ENCODE results near the gene PFDN1.

DNA sequence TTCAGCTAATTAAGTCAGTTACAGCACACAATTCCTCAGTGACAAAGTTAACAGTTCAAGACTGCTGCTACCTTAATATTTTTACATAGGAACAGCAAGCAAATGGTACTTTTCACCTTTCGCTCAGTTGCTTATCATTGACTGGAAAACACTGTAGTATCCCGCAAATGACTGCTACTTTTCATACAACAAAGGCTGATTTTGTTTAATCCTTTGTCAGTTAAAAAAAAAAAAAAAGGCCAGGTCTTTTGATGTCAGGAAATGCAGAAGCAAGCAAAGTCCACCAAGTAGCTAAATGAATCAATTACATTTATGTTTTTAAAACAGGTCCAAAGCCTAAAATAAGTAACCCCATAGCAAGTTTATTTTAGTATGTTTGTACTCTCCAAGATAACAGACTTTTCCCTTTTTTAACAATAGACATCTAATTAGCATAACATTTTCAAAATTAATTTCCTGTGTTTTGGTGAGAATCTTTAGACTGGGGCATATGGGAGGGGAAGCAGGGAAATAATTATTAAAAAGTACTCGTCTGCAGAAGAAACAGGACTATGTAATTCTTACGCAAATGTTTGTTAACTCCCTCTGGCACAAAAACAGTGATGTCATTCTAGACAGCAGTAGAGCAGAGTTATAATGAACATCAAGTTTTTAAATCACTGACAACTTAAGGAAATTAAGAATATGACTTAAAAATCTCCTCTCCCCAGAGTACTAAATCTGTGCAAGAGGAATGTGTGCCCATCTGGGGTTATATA, 9.6 kb downstream of the PFDN1 start:
- no peak for TF ChIP-seq POLR2AphosphoS5 (IDR thresholded peaks at IDR 0.05; ENCODE audit: borderline replicate concordance, low read depth, low read length)
- TF ChIP-seq EZH2 (IDR thresholded peaks at IDR 0.05) = no peak
